ENCODE data around the gene OXSM.

DNA sequence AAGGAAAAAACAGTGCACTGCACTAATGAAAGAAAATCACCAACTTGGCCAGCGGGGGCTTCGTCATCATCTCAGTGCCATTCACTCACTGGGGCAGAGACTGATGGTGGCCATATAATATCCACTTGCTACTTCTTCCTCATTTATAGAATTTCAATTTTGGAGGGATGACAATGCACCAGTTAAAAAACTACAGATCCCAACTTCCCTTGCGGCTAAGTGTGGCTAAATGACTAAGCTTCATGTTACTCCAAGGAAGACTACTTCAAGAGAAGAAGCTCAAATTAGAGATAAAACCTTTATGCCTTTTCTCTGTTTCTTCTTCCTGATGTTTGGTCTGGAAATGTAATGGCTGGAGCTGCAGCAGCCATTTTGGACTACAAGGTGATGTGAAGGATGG, 45.4 kb upstream of the OXSM start:
- TF ChIP-seq, protein P1, sequence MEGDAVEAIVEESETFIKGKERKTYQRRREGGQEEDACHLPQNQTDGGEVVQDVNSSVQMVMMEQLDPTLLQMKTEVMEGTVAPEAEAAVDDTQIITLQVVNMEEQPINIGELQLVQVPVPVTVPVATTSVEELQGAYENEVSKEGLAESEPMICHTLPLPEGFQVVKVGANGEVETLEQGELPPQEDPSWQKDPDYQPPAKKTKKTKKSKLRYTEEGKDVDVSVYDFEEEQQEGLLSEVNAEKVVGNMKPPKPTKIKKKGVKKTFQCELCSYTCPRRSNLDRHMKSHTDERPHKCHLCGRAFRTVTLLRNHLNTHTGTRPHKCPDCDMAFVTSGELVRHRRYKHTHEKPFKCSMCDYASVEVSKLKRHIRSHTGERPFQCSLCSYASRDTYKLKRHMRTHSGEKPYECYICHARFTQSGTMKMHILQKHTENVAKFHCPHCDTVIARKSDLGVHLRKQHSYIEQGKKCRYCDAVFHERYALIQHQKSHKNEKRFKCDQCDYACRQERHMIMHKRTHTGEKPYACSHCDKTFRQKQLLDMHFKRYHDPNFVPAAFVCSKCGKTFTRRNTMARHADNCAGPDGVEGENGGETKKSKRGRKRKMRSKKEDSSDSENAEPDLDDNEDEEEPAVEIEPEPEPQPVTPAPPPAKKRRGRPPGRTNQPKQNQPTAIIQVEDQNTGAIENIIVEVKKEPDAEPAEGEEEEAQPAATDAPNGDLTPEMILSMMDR (conservative IDR thresholded peaks at IDR 0.05 in 1 of 2, IDR thresholded peaks at IDR 0.05 in 1 of 2; ENCODE audit: low read depth in 1 of 2, low read length in 2 of 2) = no peak
- no peak for TF ChIP-seq EZH2 (IDR thresholded peaks at IDR 0.05; ENCODE audit: low read length, missing control alignments)

Data from fibroblast of lung (primary cell).